Measurements from ENCODE around the gene FANCF. TPM values are rescaled to one million over a fixed set of nuclear protein-coding genes. Genes with fewer than 3 reads are reported as not detected.

The FANCF gene
- polyA plus RNA-seq, 1 donor from 2014 or later: 22.2 TPM

DNA sequence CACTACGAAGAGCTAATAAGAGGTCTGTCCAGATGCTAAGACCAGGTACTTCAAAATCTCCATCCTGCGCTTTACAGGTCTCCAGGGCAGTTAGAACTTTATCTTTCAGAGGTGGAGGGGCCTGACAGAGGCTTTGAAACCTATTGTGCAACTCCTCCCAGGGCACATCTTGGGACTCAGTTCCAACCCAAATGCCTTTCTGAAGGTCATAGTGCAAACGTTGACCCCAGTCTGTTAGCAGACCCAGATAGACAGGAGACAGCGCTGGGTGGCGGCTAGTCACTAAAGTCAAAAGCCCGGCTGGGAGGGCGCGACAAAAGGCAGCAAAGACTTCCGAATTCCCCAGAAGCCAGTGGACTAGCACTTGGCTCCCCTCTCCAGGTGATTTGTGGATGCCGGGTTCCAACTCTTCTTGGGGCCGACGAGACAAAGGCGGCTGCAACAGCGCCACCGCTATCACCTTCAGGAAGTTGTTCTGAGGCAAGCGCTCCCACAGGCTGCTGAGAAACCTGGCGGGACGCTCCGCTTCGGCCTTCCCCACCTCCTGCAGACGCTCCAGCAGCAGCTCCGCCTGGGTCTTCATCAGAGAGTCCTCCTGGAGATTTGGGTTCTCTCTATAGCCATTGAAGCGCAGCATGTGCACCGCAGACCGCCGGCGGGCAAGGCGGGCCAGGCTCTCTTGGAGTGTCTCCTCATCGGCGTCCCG is 728 bp downstream of the FANCF start:
- H3K27me3 ChIP-seq (ENCODE audit: insufficient read depth, low read depth, low read length): no peaks in the 10 kb centered on the region
- no peaks in the 10 kb centered on the region for H3K36me3 ChIP-seq (ENCODE audit: insufficient read depth, low read length)
- peak overlapping the region; percentile 99 for H3K4me2 ChIP-seq (ENCODE audit: low read length)
- H3K79me2 ChIP-seq (replicated peaks; ENCODE audit: insufficient read depth, low read length): peaks cover 18% of the 10 kb centered on the region
- no peak for TF ChIP-seq EP300 (conservative IDR thresholded peaks at IDR 0.05; ENCODE audit: poor library complexity, severe bottlenecking)
- TF ChIP-seq SMC3 (conservative IDR thresholded peaks at IDR 0.05; ENCODE audit: poor library complexity): peak; percentile 58
- no peak for TF ChIP-seq MXI1 (conservative IDR thresholded peaks at IDR 0.05; ENCODE audit: poor library complexity, severe bottlenecking)
- TF ChIP-seq EZH2 (IDR thresholded peaks at IDR 0.05; ENCODE audit: borderline replicate concordance, insufficient read depth, low read length, poor library complexity, severe bottlenecking): no peak
- peak; percentile 81 for TF ChIP-seq TAF1 (IDR thresholded peaks at IDR 0.05; ENCODE audit: low read depth)
- peak; percentile 55 for TF ChIP-seq REST (IDR thresholded peaks at IDR 0.05; ENCODE audit: borderline replicate concordance)
- peak; percentile 63 for TF ChIP-seq RAD21 (conservative IDR thresholded peaks at IDR 0.05)
- TF ChIP-seq CTCF (IDR thresholded peaks at IDR 0.05; ENCODE audit: poor library complexity, severe bottlenecking): peak; percentile 81
- no peak for TF ChIP-seq POLR2AphosphoS5 (IDR thresholded peaks at IDR 0.05)
- H3K27ac ChIP-seq (ENCODE audit: low read length): peak overlapping the region; percentile 91
- H3K9me2 ChIP-seq (ENCODE audit: insufficient read depth, low read length): no peaks in the 10 kb centered on the region
- H3K4me3 ChIP-seq (ENCODE audit: low read length): peak overlapping the region; percentile 90
- no peaks in the 10 kb centered on the region for H3K9me3 ChIP-seq (ENCODE audit: low read length)
- peak overlapping the region; percentile 86 for H3K9ac ChIP-seq (ENCODE audit: low read length)
- H4K20me1 ChIP-seq (ENCODE audit: insufficient read depth): no peaks in the 10 kb centered on the region
- H3F3A ChIP-seq (ENCODE audit: insufficient read depth, low read length, poor library complexity, severe bottlenecking): peaks cover 10% of the 10 kb centered on the region
- peak overlapping the region; percentile 92 for H2AFZ ChIP-seq (ENCODE audit: low read depth, low read length)

GRCh38 chr11:22617868-22618267 is 7.8 kb downstream of the FANCF start:
- Histone ChIP-seq H3K27ac (ENCODE audit: low read length) (no peak overlapping the region), H3K9me2 (ENCODE audit: insufficient read depth, low read length) (no peaks in the 10 kb centered on the region), H3K4me3 (ENCODE audit: low read length) (no peak overlapping the region), H3K79me2 (replicated peaks; ENCODE audit: insufficient read depth, low read length) (peaks cover 2% of the 10 kb centered on the region), H3K9ac (ENCODE audit: low read length) (no peak overlapping the region), H2AFZ (ENCODE audit: low read depth, low read length) (no peak overlapping the region), H3K27me3 (ENCODE audit: insufficient read depth, low read depth, low read length) (no peaks in the 10 kb centered on the region), H4K20me1 (ENCODE audit: insufficient read depth) (no peaks in the 10 kb centered on the region), H3F3A (ENCODE audit: insufficient read depth, low read length, poor library complexity, severe bottlenecking) (no peaks in the 10 kb centered on the region), H3K9me3 (ENCODE audit: low read length) (no peaks in the 10 kb centered on the region), H3K4me2 (ENCODE audit: low read length) (no peak overlapping the region), H3K36me3 (ENCODE audit: insufficient read depth, low read length) (no peaks in the 10 kb centered on the region)
- TF ChIP-seq SMC3 (conservative IDR thresholded peaks at IDR 0.05; ENCODE audit: poor library complexity): no peak
- TF ChIP-seq TAF1 (IDR thresholded peaks at IDR 0.05; ENCODE audit: low read depth): no peak
- TF ChIP-seq RAD21 (conservative IDR thresholded peaks at IDR 0.05): no peak
- no peak for TF ChIP-seq POLR2AphosphoS5 (IDR thresholded peaks at IDR 0.05)
- TF ChIP-seq MXI1 (conservative IDR thresholded peaks at IDR 0.05; ENCODE audit: poor library complexity, severe bottlenecking): no peak
- TF ChIP-seq REST (IDR thresholded peaks at IDR 0.05; ENCODE audit: borderline replicate concordance): no peak
- no peak for TF ChIP-seq EP300 (conservative IDR thresholded peaks at IDR 0.05; ENCODE audit: poor library complexity, severe bottlenecking)
- no peak for TF ChIP-seq CTCF (IDR thresholded peaks at IDR 0.05; ENCODE audit: poor library complexity, severe bottlenecking)
- no peak for TF ChIP-seq EZH2 (IDR thresholded peaks at IDR 0.05; ENCODE audit: borderline replicate concordance, insufficient read depth, low read length, poor library complexity, severe bottlenecking)
